B cell (primary cell): ENCODE measurements around the gene POLR3K. TPM values are rescaled to one million over a fixed set of nuclear protein-coding genes. Genes with fewer than 3 reads are reported as not detected.

Experiments used
- ATAC-seq: fragments of 200-7000 bp; cut with Tn5 transposase; one replicate; pipeline ENCODE4 v1.10.0; 2021; ENCODE audit warnings: low read depth, mild to moderate bottlenecking, moderate number of reproducible peaks, moderate library complexity
- CTCF ChIA-PET: fragments of 350-600 bp; sonication (Branson Sonifier 250); formaldehyde crosslinking; loops from one replicate; lab custom pipeline; 2021; ENCODE audit warnings: antibody characterized with exemption, inconsistent platforms; lab: Charles Lee
- POLR2A ChIA-PET: fragments of 350-600 bp; sonication (Branson Sonifier 250); formaldehyde crosslinking; loops from one replicate; lab custom pipeline; 2021; ENCODE audit warnings: antibody characterized with exemption; lab: Charles Lee
- DNase-seq: peaks from one replicate; pipeline ENCODE4 v3.0.0; 2013
- H2AFZ ChIP-seq: 2 replicates; pipeline ENCODE4 v1.6.1; 2012; ENCODE audit warnings: mild to moderate bottlenecking, low read depth, low read length; ENCODE audit not compliant: insufficient read depth, poor library complexity, severe bottlenecking
- H3K27ac ChIP-seq, 2 donors: 1 replicate in 1 of 2; 2 replicates in 1 of 2; pipeline ENCODE4 v1.5.1; 2012 to 2013; ENCODE audit warnings: low read length in 2 of 2, mild to moderate bottlenecking in 2 of 2, moderate library complexity in 1 of 2
- H3K27me3 ChIP-seq, 4 experiments: fragments of 200-600 bp in 1 of 4; sonication (generic) in 1 of 4; replicated peaks in 1 of 4; 1 replicate in 2 of 4; 2 replicates in 2 of 4; pipeline versions ENCODE4 v1.6.1 to v1.7.0; 2013 to 2016; ENCODE audit warnings: low read length in 3 of 4, mild to moderate bottlenecking in 2 of 4, mixed read lengths in 1 of 4, moderate library complexity in 1 of 4; ENCODE audit not compliant: insufficient read depth in 4 of 4, control insufficient read depth in 3 of 4; ENCODE audit errors: control extremely low read depth in 1 of 4
- H3K36me3 ChIP-seq, 2 experiments: replicated peaks in 1 of 2; 1 replicate in 1 of 2; 2 replicates in 1 of 2; pipeline versions ENCODE4 v1.6.1 to v1.7.1; 2013; ENCODE audit warnings: low read length in 1 of 2; ENCODE audit not compliant: insufficient read depth in 2 of 2, control insufficient read depth in 1 of 2; ENCODE audit errors: control extremely low read depth in 1 of 2, extremely low read depth in 1 of 2
- H3K4me1 ChIP-seq, 2 donors: fragments of 200-600 bp in 1 of 2; sonication (generic) in 1 of 2; 1 replicate in 1 of 2; 2 replicates in 1 of 2; pipeline versions ENCODE4 v1.5.1 to v1.6.1; 2013 to 2017; ENCODE audit warnings: low read length in 2 of 2; ENCODE audit not compliant: control insufficient read depth in 2 of 2, insufficient read depth in 2 of 2
- H3K4me2 ChIP-seq: replicated peaks from 2 replicates; pipeline ENCODE3; 2012; ENCODE audit warnings: mild to moderate bottlenecking, low read depth, low read length; ENCODE audit not compliant: poor library complexity, severe bottlenecking
- H3K4me3 ChIP-seq, 5 experiments: fragments of 200-600 bp in 1 of 5; sonication (generic) in 1 of 5; 1 replicate in 3 of 5; 2 replicates in 2 of 5; pipeline versions ENCODE4 v1.5.1 to v1.7.0; 2011 to 2016; ENCODE audit warnings: low read length in 4 of 5, mild to moderate bottlenecking in 4 of 5, low read depth in 2 of 5, control low read depth in 1 of 5, moderate library complexity in 1 of 5; ENCODE audit not compliant: insufficient read depth in 1 of 5; ENCODE audit errors: control extremely low read depth in 1 of 5, extremely low read depth in 1 of 5
- H3K79me2 ChIP-seq: fragments of 200-600 bp; sonication (generic); one replicate; pipeline ENCODE4 v1.6.0; 2016; ENCODE audit warnings: low read length; ENCODE audit not compliant: control insufficient read depth, insufficient read depth
- H3K9ac ChIP-seq: fragments of 200-600 bp; sonication (generic); 2 replicates; pipeline ENCODE4 v1.6.1; 2017; ENCODE audit warnings: mild to moderate bottlenecking, low read length, moderate library complexity
- H3K9me3 ChIP-seq, 3 donors: one replicate each; pipeline versions ENCODE4 v1.6.1 to v1.7.1; 2013; ENCODE audit warnings: low read length in 2 of 3; ENCODE audit not compliant: control insufficient read depth in 2 of 3, insufficient read depth in 1 of 3; ENCODE audit errors: control extremely low read depth in 1 of 3
- H4K20me1 ChIP-seq: 2 replicates; pipeline ENCODE4 v1.6.0; 2012; ENCODE audit warnings: mild to moderate bottlenecking, low read length; ENCODE audit not compliant: insufficient read depth, control insufficient read depth, poor library complexity, severe bottlenecking
- H3K27ac Mint-ChIP-seq: one replicate; pipeline ENCODE4 v1.8.0; 2021; ENCODE audit warnings: mixed read lengths
- H3K27me3 Mint-ChIP-seq: one replicate; pipeline ENCODE4 v1.8.0; 2021; ENCODE audit warnings: mixed read lengths
- H3K4me1 Mint-ChIP-seq: one replicate; pipeline ENCODE4 v1.8.0; 2021; ENCODE audit warnings: mixed read lengths
- H3K4me3 Mint-ChIP-seq: one replicate; pipeline ENCODE4 v1.8.0; 2021; ENCODE audit warnings: mixed read lengths
- H3K9me3 Mint-ChIP-seq: one replicate; pipeline ENCODE4 v1.8.0; 2022; ENCODE audit warnings: mixed read lengths; ENCODE audit not compliant: insufficient read depth
- EZH2 ChIP-seq: IDR thresholded peaks from 2 replicates; pipeline ENCODE4 v1.6.1; 2012; ENCODE audit warnings: borderline replicate concordance, low read depth, mild to moderate bottlenecking, moderate library complexity, low read length; ENCODE audit not compliant: insufficient read depth, poor library complexity, severe bottlenecking
- WGBS: methylation state at CpG from one replicate; pipeline ENCODE4 v1.1.5; 2013; ENCODE audit warnings: missing lambda C conversion rate; ENCODE audit not compliant: insufficient coverage; 5-methylcytosine and 5-hydroxymethylcytosine counted together
- intact Hi-C: fragments of 100-400 bp; cut with micrococcal nuclease; formaldehyde crosslinking; loops from one replicate; pipeline ENCODE4 v1.10.0; 2022
- polyA plus RNA-seq: library from polyadenylated mRNA; depleted of rRNA; stranded (reverse); fragments of >200 nt; gene quantifications from 2 replicates; pipeline ENCODE4 v1.2.3, GENCODE V29; 2012
- total RNA-seq, 2 donors: library from RNA; stranded (reverse); fragments of 120-200 nt in 1 of 2; gene quantifications; 1 replicate in 1 of 2; 2 replicates in 1 of 2; pipeline versions ENCODE4 v1.2.3 to v1.2.4, GENCODE V29; 2013 to 2022
- TF ChIP-seq, protein P1 (sequence below): fragments of 200-600 bp; IDR thresholded peaks from one replicate; pipeline ENCODE4 v1.8.0; 2022; ENCODE audit warnings: antibody characterized with exemption, mild to moderate bottlenecking

The POLR3K gene
- total and polyA plus RNA-seq, 2 donors (not counting 1 experiment from before 2014, with no cell fraction given) = 26.3 to 34.9 TPM

DNA sequence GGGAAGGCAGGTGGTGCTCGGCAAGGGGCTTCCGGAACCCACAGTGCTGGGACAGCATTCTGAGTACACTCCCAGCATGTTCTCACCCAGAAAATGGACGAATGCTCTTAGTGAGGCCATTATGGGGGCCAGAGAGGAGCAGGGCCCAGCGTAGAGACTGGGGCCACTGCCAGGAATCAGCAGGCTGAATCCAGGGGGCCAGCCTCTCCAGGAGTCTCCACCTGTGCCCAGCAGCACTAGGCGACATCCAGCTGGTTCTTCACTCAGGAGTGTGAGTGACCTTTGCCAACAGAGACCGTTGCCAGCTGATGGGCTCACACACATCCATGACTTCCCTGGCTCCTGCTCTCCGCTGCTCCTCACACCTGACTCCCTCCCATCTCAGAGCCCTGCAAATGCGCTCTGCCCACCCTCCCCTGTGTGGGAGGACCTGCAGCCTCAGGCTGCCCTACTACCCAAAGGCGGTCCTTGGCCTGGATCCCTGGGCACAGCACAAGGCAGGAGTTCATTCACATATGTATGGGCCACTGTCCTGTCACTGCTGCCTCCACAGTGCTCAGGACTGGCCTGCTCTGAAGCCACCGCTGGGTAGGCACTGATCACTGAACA lies 13.9 kb upstream of the POLR3K start:
- TF ChIP-seq, protein P1, sequence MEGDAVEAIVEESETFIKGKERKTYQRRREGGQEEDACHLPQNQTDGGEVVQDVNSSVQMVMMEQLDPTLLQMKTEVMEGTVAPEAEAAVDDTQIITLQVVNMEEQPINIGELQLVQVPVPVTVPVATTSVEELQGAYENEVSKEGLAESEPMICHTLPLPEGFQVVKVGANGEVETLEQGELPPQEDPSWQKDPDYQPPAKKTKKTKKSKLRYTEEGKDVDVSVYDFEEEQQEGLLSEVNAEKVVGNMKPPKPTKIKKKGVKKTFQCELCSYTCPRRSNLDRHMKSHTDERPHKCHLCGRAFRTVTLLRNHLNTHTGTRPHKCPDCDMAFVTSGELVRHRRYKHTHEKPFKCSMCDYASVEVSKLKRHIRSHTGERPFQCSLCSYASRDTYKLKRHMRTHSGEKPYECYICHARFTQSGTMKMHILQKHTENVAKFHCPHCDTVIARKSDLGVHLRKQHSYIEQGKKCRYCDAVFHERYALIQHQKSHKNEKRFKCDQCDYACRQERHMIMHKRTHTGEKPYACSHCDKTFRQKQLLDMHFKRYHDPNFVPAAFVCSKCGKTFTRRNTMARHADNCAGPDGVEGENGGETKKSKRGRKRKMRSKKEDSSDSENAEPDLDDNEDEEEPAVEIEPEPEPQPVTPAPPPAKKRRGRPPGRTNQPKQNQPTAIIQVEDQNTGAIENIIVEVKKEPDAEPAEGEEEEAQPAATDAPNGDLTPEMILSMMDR = no peak
- TF ChIP-seq EZH2 = no peak
- Histone ChIP-seq H3K9ac (no peak overlapping the region), H3K27me3 (peaks cover 0 to 29% (median 10%) of the 10 kb centered on the region in 4 experiments), H3K4me1 (peaks cover 6 to 12% of the 10 kb centered on the region in 2 donors), H3K9me3 (no peaks in the 10 kb centered on the region), H3K4me2 (no peak overlapping the region), H3K27ac (no peak overlapping the region), H3K36me3 (no peaks in the 10 kb centered on the region), H2AFZ (no peak overlapping the region), H3K79me2 (no peaks in the 10 kb centered on the region), H4K20me1 (no peaks in the 10 kb centered on the region), H3K4me3 (no peak overlapping the region)
- intact Hi-C loops = no loop called here
- ATAC-seq (no peak), DNase-seq (no peak)
- ChIA-PET CTCF (interaction anchor here (2.0 to 14.6 kb wide), 6 partner anchors 15 to 295 kb away, joined by 11 to 401 read pairs (median 22); partner anchors contain the start of genes POLR3K and SNRNP25), POLR2A (no interaction called here)
- peaks cover 7% of the 10 kb centered on the region for H3K4me1 Mint-ChIP-seq
- no peaks in the 10 kb centered on the region for H3K9me3 Mint-ChIP-seq
- WGBS = 94% methylated on average over 9 of the region's 10 CpGs
- H3K27ac Mint-ChIP-seq = no peak overlapping the region
- peaks cover 8% of the 10 kb centered on the region for H3K27me3 Mint-ChIP-seq
- no peak overlapping the region for H3K4me3 Mint-ChIP-seq
